SK-N-SH (cell line): ENCODE results near the gene SLC10A7. TPM values are rescaled to one million over a fixed set of nuclear protein-coding genes. Genes with fewer than 3 reads are reported as not detected.

Source experiments
- CTCF ChIA-PET: fragments of 300-600, 350-600 bp; formaldehyde crosslinking; extraction: SDS; loops from one replicate; lab custom pipeline; 2021; lab: Yijun Ruan, JAX
- POLR2A ChIA-PET: fragments of 350-600 bp; sonication (Branson Sonifier 250); formaldehyde crosslinking; extraction: SDS; loops from one replicate; lab custom pipeline; 2020; ENCODE audit warnings: antibody characterized with exemption, inconsistent platforms; lab: Yijun Ruan, JAX
- DNase-seq: peaks from one replicate; pipeline ENCODE4 v3.0.0; 2012
- H2AFZ ChIP-seq: fragments of 200-600 bp; sonication (generic); 2 replicates; pipeline ENCODE4 v1.8.1; 2016; ENCODE audit warnings: antibody characterized with exemption, mild to moderate bottlenecking, low read depth
- H3F3A ChIP-seq: fragments of 200-600 bp; sonication (generic); replicated peaks from 2 replicates; pipeline ENCODE3; 2016; ENCODE audit warnings: antibody characterized with exemption, mild to moderate bottlenecking; ENCODE audit not compliant: insufficient read depth
- H3K27ac ChIP-seq, 2 experiments: fragments of 200-500 bp in 1 of 2; fragments of 200-600 bp in 1 of 2; sonication (Bioruptor generic) in 1 of 2; sonication (generic), shearing (Covaris generic) in 1 of 2; 2 replicates each; pipeline versions ENCODE4 v1.5.1 to v1.6.1; 2014 to 2016; ENCODE audit warnings: low read depth in 2 of 2, inconsistent platforms in 1 of 2, low read length in 1 of 2, mild to moderate bottlenecking in 1 of 2, mixed read lengths in 1 of 2
- H3K27me3 ChIP-seq: fragments of 200-600 bp; sonication (generic), shearing (Covaris generic); 2 replicates; pipeline ENCODE4 v1.6.1; 2016; ENCODE audit warnings: mixed run types; ENCODE audit not compliant: insufficient read depth
- H3K36me3 ChIP-seq, 2 experiments: fragments of 200-500 bp in 1 of 2; fragments of 200-600 bp in 1 of 2; sonication (Bioruptor generic) in 1 of 2; sonication (generic) in 1 of 2; replicated peaks in 1 of 2; 2 replicates each; pipeline versions ENCODE3 to v1.5.1; 2014 to 2016; ENCODE audit warnings: low read length in 1 of 2, mild to moderate bottlenecking in 1 of 2; ENCODE audit not compliant: insufficient read depth in 2 of 2, control insufficient read depth in 1 of 2
- H3K4me1 ChIP-seq, 2 experiments: fragments of 200-500 bp in 1 of 2; fragments of 200-600 bp in 1 of 2; sonication (Bioruptor generic) in 1 of 2; sonication (generic), shearing (Covaris generic) in 1 of 2; 2 replicates each; pipeline versions ENCODE4 v1.5.1 to v1.6.1; 2014 to 2016; ENCODE audit warnings: low read depth in 1 of 2, low read length in 1 of 2, mixed run types in 1 of 2; ENCODE audit not compliant: insufficient read depth in 2 of 2, control insufficient read depth in 1 of 2
- H3K4me2 ChIP-seq: fragments of 200-600 bp; sonication (generic), shearing (Covaris generic); 2 replicates; pipeline ENCODE4 v1.6.1; 2017; ENCODE audit warnings: mixed run types
- H3K4me3 ChIP-seq, 2 experiments: fragments of 200-500 bp in 1 of 2; fragments of 200-600 bp in 1 of 2; sonication (Bioruptor generic) in 1 of 2; sonication (generic), shearing (Covaris generic) in 1 of 2; 2 replicates each; pipeline versions ENCODE4 v1.5.1 to v1.8.1; 2014 to 2016; ENCODE audit warnings: low read depth in 2 of 2, inconsistent platforms in 1 of 2, low read length in 1 of 2, mild to moderate bottlenecking in 1 of 2, mixed read lengths in 1 of 2, moderate library complexity in 1 of 2
- H3K79me2 ChIP-seq: fragments of 200-600 bp; sonication (generic); 2 replicates; pipeline ENCODE4 v1.8.1; 2017; ENCODE audit warnings: mild to moderate bottlenecking; ENCODE audit not compliant: insufficient read depth
- H3K9ac ChIP-seq: fragments of 200-600 bp; sonication (generic); 2 replicates; pipeline ENCODE4 v1.6.1; 2017; ENCODE audit warnings: mixed run types
- H3K9me2 ChIP-seq: fragments of 200-600 bp; sonication (generic); 2 replicates; pipeline ENCODE4 v1.6.1; 2017; ENCODE audit warnings: mixed run types
- H3K9me3 ChIP-seq: fragments of 200-600 bp; sonication (generic); 2 replicates; pipeline ENCODE4 v1.6.1; 2017; ENCODE audit warnings: mixed run types, mild to moderate bottlenecking, moderate library complexity
- H4K20me1 ChIP-seq: fragments of 200-600 bp; sonication (generic); 2 replicates; pipeline ENCODE4 v1.6.1; 2017; ENCODE audit warnings: mild to moderate bottlenecking, mixed run types; ENCODE audit not compliant: insufficient read depth
- CHD2 ChIP-seq: fragments of 150-350 bp; IDR thresholded peaks from 2 replicates; pipeline ENCODE4 v1.6.1; 2018; ENCODE audit warnings: low read length; ENCODE audit not compliant: partially characterized antibody
- EP300 ChIP-seq, 2 experiments: IDR thresholded peaks; 2 replicates each; pipeline versions ENCODE4 v1.4.0 to v1.6.1; 2012; ENCODE audit warnings: borderline replicate concordance in 1 of 2, low read depth in 1 of 2, low read length in 1 of 2
- FOSL2 ChIP-seq: IDR thresholded peaks from 2 replicates; pipeline ENCODE4 v1.4.0; 2012; ENCODE audit warnings: low read depth, mild to moderate bottlenecking, moderate library complexity, borderline replicate concordance
- FOXJ3 ChIP-seq: sonication (generic); formaldehyde crosslinking; IDR thresholded peaks from 2 replicates; pipeline ENCODE4 v1.5.1; 2020; ENCODE audit warnings: mild to moderate bottlenecking, missing genetic modification reagents
- GATA2 ChIP-seq: sonication (generic); formaldehyde crosslinking; IDR thresholded peaks from 2 replicates; pipeline ENCODE4 v1.5.0; 2020; ENCODE audit warnings: mild to moderate bottlenecking, missing genetic modification reagents
- MXI1 ChIP-seq: IDR thresholded peaks from 2 replicates; pipeline ENCODE4 v1.6.1; 2012; ENCODE audit warnings: mild to moderate bottlenecking, low read depth, low read length, improper control_type of control experiment
- POLR2AphosphoS5 ChIP-seq: IDR thresholded peaks from 2 replicates; pipeline ENCODE4 v1.6.1; 2012; ENCODE audit warnings: low read depth, low read length
- RAD21 ChIP-seq: IDR thresholded peaks from 2 replicates; pipeline ENCODE4 v1.6.1; 2012; ENCODE audit warnings: mild to moderate bottlenecking, low read length
- RCOR1 ChIP-seq: fragments of 150-350 bp; IDR thresholded peaks from 2 replicates; pipeline ENCODE4 v1.6.1; 2017; ENCODE audit warnings: antibody characterized with exemption, low read length
- RFX5 ChIP-seq: IDR thresholded peaks from 2 replicates; pipeline ENCODE4 v1.6.1; 2012; ENCODE audit warnings: mild to moderate bottlenecking, improper control_type of control experiment, low read length
- TCF12 ChIP-seq: IDR thresholded peaks from 2 replicates; pipeline ENCODE4 v1.4.0; 2012
- WGBS: methylation state at CpG from one replicate; pipeline ENCODE4 v1.1.6; 2017; ENCODE audit warnings: low lambda C conversion rate; 5-methylcytosine and 5-hydroxymethylcytosine counted together
- polyA plus RNA-seq, 3 experiments: library from polyadenylated mRNA; depleted of rRNA; stranded (reverse); fragments of >200 nt; gene quantifications; 2 replicates each; pipeline ENCODE4 v1.2.3, GENCODE V29; 2012
- TF ChIP-seq, protein P1 (sequence below): fragments of 150-350 bp; IDR thresholded peaks from 2 replicates; pipeline ENCODE4 v1.6.1; 2017; ENCODE audit warnings: antibody characterized with exemption, low read length, low read depth, borderline replicate concordance
- TF ChIP-seq, protein P2 (sequence below): fragments of 150-350 bp; IDR thresholded peaks from 2 replicates; pipeline ENCODE4 v1.6.1; 2016; ENCODE audit warnings: mild to moderate bottlenecking, low read depth, low read length
- TF ChIP-seq, protein P3 (sequence below): fragments of 200-600 bp; sonication (generic); IDR thresholded peaks from 2 replicates; pipeline ENCODE4 v1.6.1; 2017; ENCODE audit warnings: antibody characterized with exemption, mild to moderate bottlenecking, moderate library complexity

The SLC10A7 gene
- polyA plus RNA-seq, 1 of the 3 experiments (the other 2 are of a cell fraction), result 3.3 TPM

DNA sequence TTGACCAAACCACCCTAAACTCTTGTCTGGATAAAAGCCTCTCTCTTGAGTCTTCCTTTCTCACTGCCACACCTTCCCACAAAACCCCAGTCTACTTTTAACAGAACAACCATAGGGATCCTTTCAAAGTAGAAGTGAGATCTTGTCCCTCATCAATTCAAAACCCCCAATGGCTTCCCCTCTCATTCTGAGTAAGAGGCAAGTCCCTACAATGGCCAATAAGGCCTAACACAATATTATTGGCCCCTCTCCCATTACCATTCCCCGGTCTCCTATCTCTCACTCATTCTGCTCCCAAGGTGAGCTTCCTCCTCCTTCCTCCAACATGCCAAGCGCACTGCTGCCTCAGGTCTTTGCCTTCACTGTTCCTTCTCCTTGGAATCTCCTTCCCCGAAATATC is 250.3 kb downstream of the SLC10A7 start:
- Histone ChIP-seq H3K4me2 (no peak overlapping the region), H3K4me3 (no peak overlapping the region), H3F3A (no peaks in the 10 kb centered on the region), H3K4me1 (no peaks in the 10 kb centered on the region), H3K36me3 (no peaks in the 10 kb centered on the region), H3K27ac (no peak overlapping the region), H3K9ac (no peak overlapping the region), H3K27me3 (no peaks in the 10 kb centered on the region), H4K20me1 (no peaks in the 10 kb centered on the region), H2AFZ (no peak overlapping the region), H3K9me2 (no peaks in the 10 kb centered on the region), H3K79me2 (no peaks in the 10 kb centered on the region), H3K9me3 (no peaks in the 10 kb centered on the region)
- TF ChIP-seq RFX5, result no peak
- no peak for TF ChIP-seq FOXJ3
- no peak for TF ChIP-seq MXI1
- TF ChIP-seq CHD2, result no peak
- TF ChIP-seq TCF12, result no peak
- no peak for TF ChIP-seq EP300 (IDR thresholded peaks at IDR 0.05; ENCODE audit: borderline replicate concordance in 1 of 2, low read depth in 1 of 2, low read length in 1 of 2)
- no peak for TF ChIP-seq RCOR1
- ChIA-PET CTCF (no interaction called here), POLR2A (no interaction called here)
- DNase-seq, result no peak
- WGBS, result 95% methylated on average over 3 of the region's 3 CpGs

DNA sequence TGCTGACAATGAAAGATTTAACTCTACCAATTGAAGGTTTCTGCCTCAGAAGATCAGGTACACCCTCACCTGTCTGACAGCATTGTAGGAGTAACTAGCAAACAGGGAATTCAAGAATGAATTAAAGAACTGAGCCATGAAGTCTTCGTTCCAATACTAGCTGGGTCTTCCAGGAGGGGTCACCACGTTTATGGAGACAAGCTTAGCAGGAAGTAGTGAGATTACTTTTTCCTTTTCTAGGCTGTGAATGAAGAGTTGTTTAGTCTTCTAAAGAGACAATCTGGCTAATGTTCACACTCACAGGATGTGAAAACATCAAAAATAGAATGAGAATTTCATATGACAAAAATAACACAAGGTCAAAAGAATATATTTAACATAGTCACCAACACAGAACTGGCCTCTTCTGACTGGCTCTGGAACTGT is 252.5 kb downstream of the SLC10A7 start:
- H3K79me2 ChIP-seq, result no peaks in the 10 kb centered on the region
- no peaks in the 10 kb centered on the region for H3K9me3 ChIP-seq
- H3K27ac ChIP-seq, result no peak overlapping the region
- TF ChIP-seq GATA2 (no peak), POLR2AphosphoS5 (no peak), RAD21 (no peak), FOSL2 (no peak)
- TF ChIP-seq, protein P1, sequence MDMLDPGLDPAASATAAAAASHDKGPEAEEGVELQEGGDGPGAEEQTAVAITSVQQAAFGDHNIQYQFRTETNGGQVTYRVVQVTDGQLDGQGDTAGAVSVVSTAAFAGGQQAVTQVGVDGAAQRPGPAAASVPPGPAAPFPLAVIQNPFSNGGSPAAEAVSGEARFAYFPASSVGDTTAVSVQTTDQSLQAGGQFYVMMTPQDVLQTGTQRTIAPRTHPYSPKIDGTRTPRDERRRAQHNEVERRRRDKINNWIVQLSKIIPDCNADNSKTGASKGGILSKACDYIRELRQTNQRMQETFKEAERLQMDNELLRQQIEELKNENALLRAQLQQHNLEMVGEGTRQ, result no peak
- TF ChIP-seq, protein P2, sequence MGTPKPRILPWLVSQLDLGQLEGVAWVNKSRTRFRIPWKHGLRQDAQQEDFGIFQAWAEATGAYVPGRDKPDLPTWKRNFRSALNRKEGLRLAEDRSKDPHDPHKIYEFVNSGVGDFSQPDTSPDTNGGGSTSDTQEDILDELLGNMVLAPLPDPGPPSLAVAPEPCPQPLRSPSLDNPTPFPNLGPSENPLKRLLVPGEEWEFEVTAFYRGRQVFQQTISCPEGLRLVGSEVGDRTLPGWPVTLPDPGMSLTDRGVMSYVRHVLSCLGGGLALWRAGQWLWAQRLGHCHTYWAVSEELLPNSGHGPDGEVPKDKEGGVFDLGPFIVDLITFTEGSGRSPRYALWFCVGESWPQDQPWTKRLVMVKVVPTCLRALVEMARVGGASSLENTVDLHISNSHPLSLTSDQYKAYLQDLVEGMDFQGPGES, result no peak
- TF ChIP-seq, protein P3, sequence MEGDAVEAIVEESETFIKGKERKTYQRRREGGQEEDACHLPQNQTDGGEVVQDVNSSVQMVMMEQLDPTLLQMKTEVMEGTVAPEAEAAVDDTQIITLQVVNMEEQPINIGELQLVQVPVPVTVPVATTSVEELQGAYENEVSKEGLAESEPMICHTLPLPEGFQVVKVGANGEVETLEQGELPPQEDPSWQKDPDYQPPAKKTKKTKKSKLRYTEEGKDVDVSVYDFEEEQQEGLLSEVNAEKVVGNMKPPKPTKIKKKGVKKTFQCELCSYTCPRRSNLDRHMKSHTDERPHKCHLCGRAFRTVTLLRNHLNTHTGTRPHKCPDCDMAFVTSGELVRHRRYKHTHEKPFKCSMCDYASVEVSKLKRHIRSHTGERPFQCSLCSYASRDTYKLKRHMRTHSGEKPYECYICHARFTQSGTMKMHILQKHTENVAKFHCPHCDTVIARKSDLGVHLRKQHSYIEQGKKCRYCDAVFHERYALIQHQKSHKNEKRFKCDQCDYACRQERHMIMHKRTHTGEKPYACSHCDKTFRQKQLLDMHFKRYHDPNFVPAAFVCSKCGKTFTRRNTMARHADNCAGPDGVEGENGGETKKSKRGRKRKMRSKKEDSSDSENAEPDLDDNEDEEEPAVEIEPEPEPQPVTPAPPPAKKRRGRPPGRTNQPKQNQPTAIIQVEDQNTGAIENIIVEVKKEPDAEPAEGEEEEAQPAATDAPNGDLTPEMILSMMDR, result no peak
- ChIA-PET POLR2A (no interaction called here), CTCF (interaction anchor here (0.6 to 1.6 kb wide), 2 partner anchors 55 to 72 kb away, joined by 3 read pairs; no protein-coding TSS in a partner anchor)
- no peak overlapping the region for H3K9ac ChIP-seq
- H3F3A ChIP-seq, result no peaks in the 10 kb centered on the region
- H2AFZ ChIP-seq, result no peak overlapping the region
- H3K36me3 ChIP-seq, result no peaks in the 10 kb centered on the region
- DNase-seq, result no peak
- H3K4me2 ChIP-seq, result no peak overlapping the region
- WGBS, result 82% methylated on average over 2 of the region's 2 CpGs
- H3K4me1 ChIP-seq, result no peaks in the 10 kb centered on the region
- no peaks in the 10 kb centered on the region for H3K9me2 ChIP-seq
- H3K4me3 ChIP-seq, result no peak overlapping the region
- H3K27me3 ChIP-seq, result no peaks in the 10 kb centered on the region
- H4K20me1 ChIP-seq, result no peaks in the 10 kb centered on the region
